GM19025 (cell line): ENCODE data around the gene DAGLA.

ENCODE experiments used
- ATAC-seq: cut with Tn5 transposase; IDR thresholded peaks from one replicate; pipeline ENCODE4 v1.9.1; 2021; ENCODE audit warnings: mild to moderate bottlenecking, low read depth, moderate library complexity; ENCODE audit not compliant: unreplicated experiment

The DAGLA gene

DNA sequence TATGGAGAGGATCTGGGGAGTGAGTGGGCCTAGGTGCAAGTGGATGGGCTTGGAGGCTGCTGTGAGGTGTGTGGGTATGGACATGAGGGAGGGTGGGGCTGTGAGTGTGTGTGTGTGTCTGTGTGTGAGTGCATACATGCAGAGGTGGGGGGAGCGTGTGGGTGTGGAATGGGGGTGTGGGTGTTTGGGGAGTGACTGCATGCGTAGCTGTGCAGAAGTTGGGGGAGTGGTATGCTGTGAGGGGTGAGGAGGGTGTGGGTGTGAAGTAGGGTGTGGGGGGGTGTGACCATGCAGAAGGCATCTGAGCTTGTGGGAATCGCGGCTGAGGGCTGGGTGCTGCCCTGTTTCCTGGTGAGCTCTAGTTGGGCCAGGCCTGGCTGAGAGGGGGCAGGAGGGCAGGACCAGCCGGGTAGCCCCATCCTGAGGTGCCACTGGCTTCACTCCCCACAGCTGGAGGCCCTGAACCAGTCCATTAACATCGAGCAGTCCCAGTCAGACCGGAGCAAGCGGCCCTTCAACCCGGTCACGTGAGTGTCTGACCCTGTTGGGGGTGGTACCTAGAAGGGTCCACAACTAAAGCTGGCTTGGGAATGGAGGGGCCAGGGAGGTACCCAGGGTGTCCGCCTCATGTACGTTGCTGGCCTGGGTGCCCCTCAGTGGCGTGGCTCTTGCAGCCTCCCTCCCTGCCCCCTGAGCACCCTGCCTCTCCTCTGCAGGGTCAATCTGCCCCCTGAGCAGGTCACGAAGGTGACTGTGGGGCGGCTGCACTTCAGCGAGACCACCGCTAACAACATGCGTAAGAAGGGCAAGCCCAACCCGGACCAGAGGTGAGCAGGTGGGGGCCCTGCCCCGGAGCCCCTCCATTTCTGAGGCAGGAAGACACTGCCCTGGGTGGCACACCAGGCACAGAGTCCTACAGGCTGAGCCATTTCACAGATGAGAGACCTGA, 95.7 kb downstream of the DAGLA start:
- no peak for ATAC-seq

- ATAC-seq: no peak
Measured at GRCh38 chr11:61776561-61777075, 96.4 kb downstream of the DAGLA start.

- no peak for ATAC-seq
Measured at GRCh38 chr11:61777234-61778090, 97.3 kb downstream of the DAGLA start.

- no peak for ATAC-seq
Measured at GRCh38 chr11:61778357-61778886, 98.2 kb downstream of the DAGLA start.

- no peak for ATAC-seq
Measured at GRCh38 chr11:61778920-61779650, 98.9 kb downstream of the DAGLA start.

GRCh38 chr11:61779666-61780525, 99.7 kb downstream of the DAGLA start:
- no peak for ATAC-seq

DNA sequence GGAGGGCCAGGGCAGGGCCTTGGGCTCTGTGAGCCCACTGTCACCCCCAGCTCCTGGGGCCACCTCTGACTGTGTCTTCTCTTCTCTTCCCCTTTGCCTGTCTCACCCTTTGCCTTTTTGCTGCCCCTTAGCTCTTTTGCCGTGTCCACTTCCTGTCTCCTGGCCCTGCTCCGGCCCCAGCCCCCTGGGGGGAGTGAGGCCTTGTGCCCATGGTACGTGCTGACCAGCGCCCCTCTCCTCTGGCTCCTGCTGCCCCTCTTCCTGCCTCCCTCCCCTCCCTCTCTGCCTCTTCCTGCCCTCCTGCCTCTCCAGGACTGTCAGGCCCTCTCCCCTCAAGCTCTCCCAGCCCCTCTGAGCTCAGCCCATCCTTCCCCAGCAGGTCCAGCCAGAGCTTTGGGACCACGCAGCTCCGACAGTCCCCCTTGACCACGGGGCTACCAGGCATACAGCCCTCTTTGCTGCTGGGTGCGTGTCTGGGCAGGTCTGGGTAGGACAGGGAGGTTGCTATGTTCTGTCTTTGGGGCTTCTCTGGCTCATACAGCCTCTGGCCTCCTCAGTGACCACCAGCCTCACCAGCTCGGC, 100.5 kb downstream of the DAGLA start:
- ATAC-seq: no peak

GRCh38 chr11:61781585-61781984, 101.4 kb downstream of the DAGLA start:
- ATAC-seq: no peak

DNA sequence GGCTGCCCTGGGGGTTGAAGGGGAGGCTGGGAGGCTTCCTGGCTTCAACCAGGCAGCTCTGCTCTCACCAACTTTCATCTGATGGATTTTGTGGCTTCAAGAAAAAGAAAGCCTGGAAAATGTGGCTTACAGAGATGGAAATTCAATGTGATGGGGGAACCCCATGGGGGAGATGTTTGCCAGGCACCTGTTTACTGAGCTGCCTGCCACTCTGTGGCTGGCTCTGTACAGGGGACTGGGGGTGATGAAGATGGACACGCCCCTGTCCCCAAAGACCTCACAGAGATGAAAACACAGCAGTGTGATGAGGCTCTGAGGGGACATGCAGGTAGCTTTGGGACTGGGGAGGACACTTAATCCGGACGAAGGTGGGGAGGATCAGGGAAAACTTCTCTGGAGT, 102.1 kb downstream of the DAGLA start:
- no peak for ATAC-seq

DNA sequence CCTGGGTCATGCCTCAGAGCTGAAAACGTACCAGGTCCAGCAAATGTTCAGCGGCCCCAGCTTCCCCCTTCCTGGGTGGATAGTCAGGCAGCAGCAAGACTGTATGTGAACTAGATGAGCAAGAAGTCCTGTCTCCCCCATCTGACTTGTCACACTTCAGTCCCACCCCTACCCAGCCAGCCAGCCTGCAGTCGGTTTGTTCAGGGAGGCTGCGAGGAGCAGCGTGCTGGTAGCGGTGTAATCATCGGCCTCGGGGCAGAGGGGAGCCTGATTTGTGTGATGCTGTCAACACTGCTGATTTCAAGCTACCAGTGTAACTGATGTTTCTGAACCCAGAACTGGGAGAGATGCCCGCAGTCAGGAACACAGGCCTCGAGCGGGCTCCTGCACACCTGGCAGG, 102.7 kb downstream of the DAGLA start:
- ATAC-seq: no peak

DNA sequence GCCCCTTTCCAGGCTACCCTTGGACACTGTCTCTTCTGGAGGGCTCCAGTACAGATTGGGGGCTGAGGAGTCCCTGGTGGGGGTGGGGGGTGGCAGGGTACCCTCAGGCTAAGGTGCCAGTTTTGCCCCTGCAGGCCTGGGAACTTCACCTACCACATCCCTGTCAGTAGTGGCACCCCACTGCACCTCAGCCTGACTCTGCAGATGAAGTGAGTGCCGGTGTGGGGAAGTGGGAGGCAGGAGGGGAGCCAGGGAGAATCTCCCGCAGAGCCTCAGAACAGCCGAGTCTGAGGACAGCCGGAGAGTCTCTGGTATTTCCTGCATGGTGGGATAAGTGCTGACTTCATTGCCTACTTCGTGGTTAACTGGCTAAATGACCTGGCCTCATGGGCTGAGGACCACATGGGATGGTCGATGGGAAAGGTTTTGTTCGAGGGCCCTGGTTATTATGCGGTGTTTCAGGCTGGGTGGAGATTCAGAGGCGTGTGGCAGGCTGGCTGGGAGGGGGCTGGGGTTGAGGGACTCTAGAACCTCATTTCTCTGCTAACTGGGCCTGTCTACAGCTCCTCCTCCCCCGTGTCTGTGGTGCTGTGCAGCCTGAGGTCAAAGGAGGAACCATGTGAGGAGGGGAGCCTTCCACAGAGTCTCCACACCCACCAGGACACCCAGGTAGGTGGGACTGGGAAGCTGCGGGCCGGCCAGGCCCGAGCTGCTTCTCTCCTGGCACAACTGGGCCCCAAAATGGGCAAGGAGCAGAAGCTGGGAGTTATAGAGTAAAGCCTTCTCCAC, 103.7 kb downstream of the DAGLA start:
- ATAC-seq: no peak

DNA sequence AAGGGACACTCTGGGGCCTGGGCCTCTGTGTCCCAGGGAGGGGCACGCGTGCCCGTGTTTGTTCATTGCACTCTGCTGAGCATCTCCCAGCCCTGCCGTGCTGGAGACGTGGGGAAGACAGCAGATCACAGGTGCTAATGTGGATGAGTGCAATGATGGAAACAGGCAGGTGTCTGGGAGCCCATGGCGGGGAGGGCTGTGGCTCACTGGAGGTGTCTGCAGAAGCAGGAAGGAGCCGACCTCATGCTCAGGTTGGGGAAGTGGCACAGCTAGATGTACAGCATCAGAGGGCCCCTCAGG, 104.3 kb downstream of the DAGLA start:
- ATAC-seq: no peak

GRCh38 chr11:61785837-61786402, 105.7 kb downstream of the DAGLA start:
- no peak for ATAC-seq

GRCh38 chr11:61787928-61788491, 107.8 kb downstream of the DAGLA start:
- ATAC-seq: no peak

GRCh38 chr11:61791737-61792309, 111.6 kb downstream of the DAGLA start:
- peak; percentile 17 for ATAC-seq

DNA sequence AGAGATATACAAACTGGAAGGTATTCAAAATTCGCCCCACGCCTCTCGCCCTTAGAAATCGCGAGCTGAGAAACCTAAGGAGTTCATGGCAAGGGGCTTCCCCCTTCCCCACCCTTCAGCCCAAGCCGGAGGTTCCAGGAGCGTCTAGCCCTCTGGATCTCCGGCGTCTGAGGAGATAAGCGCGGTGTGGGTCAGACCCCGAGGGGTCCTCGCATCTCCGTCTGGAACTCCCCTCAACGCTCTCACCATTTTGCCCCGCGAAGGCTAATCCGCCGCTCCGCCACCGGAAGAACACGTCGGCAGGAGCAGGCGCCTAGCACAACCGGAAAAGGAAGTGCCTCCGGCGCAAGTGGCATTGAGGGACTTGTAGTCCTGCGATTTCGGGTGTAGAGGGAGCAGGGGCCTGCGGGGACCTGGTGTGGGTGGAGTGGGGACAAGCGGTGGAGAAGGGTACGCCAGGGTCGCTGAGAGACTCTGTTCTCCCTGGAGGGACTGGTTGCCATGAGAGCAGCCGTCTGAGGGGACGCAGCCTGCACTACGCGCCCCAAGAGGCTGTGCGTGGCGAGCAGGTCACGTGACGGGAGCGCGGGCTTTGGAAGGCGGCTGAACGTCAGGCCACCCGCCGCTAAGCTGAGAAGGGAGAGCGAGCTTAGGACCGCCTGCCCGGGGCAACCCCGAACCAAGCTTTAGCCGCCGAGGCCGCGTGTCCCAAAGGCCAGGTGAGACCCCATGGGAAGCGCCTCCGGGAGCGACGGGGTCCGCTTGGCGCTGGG, 112.3 kb downstream of the DAGLA start, which contains the start of the genes FEN1 and TMEM258:
TSS of gene FEN1 (plus strand) at position 602 of the 773 bp plus-strand sequence. CDS start 2,451 bp downstream, outside the sequence.
TSS of gene TMEM258 (minus strand) at position 290 of the 773 bp plus-strand sequence. CDS start at position 249, 41 bp downstream.
- ATAC-seq: peak; percentile 80
